GM19193 (cell line): ENCODE results near the gene PDZD4.

ENCODE experiments used
- POLR2A ChIP-seq: IDR thresholded peaks from 4 replicates; pipeline ENCODE4 v1.6.1; 2011; ENCODE audit not compliant: insufficient read depth, insufficient read length; ENCODE audit errors: extremely low read depth

The PDZD4 gene

GRCh38 chrX:153871946-153872878 is 41.9 kb upstream of the PDZD4 start:
- no peak for TF ChIP-seq POLR2A

GRCh38 chrX:153871451-153871850 is 41.1 kb upstream of the PDZD4 start:
- TF ChIP-seq POLR2A = no peak

DNA sequence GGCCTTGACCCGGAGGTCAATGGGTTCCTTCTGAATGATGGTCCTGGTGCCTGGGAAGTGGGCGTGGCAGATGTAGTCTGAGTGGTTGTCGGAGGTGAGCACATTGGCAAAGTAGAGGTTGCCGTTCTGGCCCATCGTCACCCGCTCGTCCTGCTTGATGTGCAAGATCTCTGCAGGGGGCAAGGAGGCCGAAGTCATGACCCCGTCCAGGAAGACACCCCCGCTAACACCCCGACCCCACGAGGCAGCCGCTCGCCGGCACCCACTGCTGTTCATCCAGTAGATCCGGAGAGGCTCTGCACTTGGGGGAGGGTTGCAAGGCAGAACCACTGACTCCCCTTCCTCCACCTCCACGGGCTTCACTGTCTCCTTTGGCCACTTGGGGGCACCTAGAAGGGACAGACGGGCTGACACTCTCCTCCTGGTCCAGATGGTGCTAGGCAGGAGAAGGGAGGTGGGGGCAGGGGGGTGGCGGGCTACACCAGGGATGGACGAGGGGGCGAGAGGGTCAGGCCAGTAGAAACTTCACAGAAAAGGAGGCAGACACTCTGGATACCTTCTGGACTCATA is 40.5 kb upstream of the PDZD4 start:
- TF ChIP-seq POLR2A = no peak

DNA sequence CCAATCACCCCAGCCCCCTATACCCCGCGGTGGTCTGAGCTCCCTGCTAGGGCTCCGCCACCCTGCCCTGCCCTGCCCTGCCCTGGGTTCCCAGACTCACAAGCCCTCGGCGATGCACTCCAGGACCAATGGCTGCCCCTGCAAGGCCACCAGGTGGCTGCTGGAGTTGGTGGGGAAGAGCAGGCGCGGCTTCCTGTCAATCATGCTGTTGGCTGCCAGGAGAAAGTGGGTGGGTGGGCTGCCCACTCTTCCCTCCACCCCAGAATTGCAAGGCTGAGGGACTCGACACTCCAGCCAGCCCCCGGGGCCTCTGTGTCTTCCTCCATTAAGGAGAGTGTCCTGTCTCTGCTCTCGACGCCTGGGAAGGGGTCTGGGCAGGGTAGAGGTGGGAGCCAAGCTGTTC is 39.9 kb upstream of the PDZD4 start:
- TF ChIP-seq POLR2A = no peak

DNA sequence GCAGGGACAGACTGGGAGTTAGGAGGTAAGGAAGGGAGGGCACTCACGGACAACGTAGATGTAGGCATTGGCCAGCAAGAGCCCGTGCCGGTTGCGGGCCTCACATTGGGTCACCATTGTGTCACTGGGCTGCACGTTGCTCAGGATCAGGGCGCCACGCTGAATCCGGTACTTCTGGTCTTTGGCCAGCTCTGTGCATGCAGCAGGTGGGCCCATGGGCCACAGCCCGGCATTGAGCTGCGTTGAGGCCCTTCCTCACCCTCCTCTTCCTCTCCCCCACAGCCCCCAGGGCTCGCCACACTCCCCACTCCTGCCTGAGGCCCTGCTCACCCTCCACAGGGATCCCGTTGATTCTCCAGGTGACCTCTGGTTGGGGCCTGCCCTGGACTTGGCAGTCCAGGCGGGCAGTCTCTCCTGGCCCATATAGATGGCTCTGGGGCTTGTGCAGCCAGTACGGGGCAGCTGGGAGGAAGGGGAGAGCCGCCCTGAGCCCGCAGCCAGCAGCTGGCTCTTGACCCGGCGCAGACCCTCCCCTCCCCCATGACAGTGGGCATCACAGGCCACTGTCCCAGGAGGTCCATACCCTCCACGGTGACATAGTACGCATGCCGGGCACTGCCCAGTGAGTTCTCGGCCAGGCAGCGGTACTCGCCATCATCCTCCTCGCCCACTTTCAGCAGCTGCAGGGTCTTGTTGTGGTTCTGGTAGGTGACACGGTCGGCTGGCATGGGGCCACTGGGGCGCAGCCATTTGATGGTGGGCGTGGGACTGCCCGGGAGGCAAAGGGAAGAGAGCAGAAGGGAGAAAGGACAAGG is 39.3 kb upstream of the PDZD4 start:
- no peak for TF ChIP-seq POLR2A

DNA sequence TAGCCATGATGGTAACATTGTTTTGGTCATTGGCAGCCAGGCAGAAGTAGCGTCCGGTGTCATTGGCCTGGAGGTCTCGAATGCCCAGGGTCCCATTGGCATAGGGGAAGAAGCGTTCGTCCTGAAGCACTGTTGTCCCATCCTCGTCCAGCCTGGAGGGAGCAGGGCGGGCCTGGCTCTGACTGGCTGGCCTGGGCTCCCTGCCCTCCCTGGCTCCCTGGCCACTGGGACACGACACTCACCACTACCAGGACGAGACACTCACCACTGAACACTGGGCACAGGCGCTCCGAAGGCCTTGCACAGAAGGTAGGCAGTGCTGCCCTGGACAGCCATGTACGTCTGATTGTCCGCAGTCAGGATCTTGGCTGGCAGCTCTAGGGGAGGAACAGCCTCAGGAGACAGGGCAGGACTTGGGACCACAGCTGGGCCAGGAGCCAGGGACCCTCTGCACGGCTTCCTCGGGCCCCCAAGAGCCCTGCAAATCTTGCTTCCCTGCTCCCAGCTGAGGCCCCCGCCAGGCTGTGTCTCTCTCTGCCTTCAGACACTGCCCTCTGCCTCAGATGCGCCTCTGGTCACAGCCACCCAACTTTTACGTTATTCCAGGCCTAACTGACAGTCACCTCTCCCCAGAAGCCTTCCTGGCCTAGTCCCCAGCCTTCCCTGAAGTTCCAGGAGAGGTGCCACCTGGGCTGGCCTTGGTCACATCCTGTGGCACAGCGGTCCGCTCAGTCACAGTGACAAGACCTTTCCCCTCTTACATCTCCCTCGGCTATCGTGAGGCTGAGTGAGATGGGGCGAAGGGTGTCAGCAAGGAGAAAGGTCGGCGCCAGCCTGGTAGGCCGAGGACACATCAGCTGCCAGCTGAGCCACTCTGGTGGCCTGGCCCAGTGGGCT is 38.5 kb upstream of the PDZD4 start:
- no peak for TF ChIP-seq POLR2A

DNA sequence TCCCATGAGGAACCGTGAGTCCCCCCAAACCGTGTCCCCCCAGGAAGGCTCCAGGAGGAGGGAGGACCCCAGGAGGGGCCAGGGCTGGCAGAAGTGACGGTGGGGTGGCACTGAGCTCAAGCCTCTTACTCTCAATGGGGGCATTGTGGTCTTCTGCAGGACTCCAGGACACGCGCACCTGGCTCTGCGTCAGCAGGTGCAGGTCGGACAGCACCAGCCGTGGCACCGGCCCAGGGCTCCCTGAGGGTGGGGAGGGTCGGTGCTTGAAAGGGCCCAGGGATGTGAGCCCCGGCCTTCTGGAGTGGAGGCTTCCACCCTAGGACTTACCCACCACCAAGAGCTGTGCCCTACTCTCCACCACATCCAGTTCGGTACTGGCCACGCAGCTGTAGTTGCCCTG is 37.3 kb upstream of the PDZD4 start:
- TF ChIP-seq POLR2A = no peak

DNA sequence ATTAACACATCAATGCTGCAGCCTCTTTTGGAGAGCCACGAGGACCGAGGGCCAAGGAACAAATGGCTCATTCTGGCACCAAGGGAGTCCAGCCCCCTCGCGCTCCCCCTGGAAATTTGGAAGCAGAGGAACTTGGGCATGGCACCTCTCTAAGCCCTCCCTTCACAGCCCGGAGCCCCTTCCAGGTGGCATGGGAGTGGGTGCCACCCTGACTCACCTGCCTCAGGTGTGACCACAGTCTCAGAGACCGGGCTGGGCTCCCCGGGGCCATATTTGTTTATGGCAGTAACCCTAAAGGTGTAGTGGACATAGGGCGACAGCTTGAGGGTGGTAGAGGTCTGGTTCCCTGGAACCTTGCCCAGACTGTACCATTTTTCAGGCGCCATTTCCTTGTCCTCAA is 36.8 kb upstream of the PDZD4 start:
- no peak for TF ChIP-seq POLR2A

DNA sequence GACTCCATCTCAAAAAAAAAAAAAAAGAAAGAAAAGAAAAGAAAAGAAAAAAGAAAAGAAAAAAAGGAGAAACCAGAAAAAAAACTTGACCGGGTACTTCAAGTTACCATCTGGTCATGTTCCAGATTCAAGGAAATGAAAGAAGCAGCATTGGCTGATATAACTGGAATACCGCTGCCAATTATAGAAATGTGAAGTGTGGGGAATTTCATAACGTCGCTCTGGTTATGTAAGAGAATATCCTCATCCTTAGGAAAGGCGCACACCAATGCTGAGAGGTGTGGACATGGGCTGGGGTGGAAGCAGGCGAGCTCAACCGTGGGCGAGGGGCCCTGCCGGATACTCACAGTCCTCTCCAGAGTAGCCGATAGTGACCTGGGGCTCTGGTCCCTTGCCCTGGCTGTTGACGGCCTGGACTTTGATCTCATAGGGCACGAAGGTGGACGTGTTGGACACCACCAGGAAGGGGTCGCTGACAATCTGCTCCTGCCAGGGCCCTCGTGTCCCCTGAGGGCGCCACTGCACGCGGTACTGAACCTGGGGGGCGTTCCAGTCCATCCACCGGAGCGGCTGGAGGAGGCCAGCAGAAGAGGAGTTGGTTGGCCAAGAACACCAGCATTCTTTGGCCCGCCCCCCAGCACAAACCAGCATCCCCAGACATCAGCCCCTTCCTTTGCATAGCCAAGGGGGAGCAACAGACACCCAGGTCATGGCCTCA is 36.1 kb upstream of the PDZD4 start:
- TF ChIP-seq POLR2A = no peak

- no peak for TF ChIP-seq POLR2A
Observed at GRCh38 chrX:153865685-153866084, 35.3 kb upstream of the PDZD4 start.

DNA sequence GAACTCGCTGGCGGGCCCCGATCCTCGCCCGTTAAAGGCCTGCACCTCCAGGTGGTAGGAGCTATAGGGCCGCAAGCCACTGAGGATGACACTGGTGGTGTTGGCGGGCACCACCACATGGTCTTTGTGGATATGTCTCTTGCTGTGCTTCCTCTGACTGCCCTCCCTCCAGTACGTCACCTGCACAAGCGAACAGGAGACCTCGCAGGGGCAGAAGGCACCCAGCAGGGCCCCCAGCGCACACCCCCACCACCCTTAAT is 34.9 kb upstream of the PDZD4 start:
- no peak for TF ChIP-seq POLR2A

GRCh38 chrX:153864561-153865320 is 34.4 kb upstream of the PDZD4 start:
- no peak for TF ChIP-seq POLR2A

- no peak for TF ChIP-seq POLR2A
Observed at GRCh38 chrX:153864101-153864500, 33.8 kb upstream of the PDZD4 start.

DNA sequence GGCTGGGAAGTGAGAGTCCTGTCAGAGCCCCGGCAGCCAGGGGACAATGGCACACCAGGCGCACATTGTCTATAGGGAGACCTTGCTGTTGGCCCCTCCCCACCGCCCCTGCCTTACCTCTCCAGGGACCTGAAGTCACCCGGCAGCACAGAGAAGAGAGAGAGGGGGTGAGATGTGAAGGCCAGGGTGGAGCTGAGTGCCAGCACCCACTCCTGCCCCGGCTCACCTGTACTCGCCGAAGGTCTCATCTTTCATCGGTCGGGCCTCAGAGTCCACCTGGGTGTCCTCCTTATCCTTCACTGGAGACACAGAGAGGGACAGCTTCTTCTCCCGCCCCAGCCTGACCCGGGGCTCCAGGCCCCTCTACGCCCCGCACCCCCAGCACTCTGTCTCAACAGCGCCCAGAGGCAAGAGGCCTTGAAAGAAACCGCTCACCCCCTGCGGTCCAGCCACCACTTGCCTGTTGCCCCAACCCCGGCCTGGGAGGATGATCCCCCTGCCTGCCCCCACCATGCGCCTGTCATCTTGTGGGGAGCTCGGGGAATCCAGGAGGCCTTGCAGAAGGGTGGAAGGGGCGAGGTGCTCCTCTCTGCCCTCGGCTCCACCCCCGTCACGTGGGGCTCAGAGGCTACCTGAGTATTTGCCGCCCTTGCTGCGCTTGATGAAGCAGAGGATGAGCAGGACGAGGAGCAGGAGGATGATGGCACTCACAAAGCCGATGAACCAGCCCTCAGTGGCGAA is 33.1 kb upstream of the PDZD4 start:
- TF ChIP-seq POLR2A = no peak
